GM12891 (cell line): ENCODE data around the gene SUPT20H.

Experiments
- POLR2A ChIP-seq: IDR thresholded peaks from 2 replicates; pipeline ENCODE4 v1.6.1; 2011; ENCODE audit warnings: low read depth, low read length, control low read depth
- POLR2AphosphoS5 ChIP-seq: IDR thresholded peaks from 2 replicates; pipeline ENCODE4 v1.6.1; 2011; ENCODE audit warnings: low read depth, low read length, control low read depth

DNA sequence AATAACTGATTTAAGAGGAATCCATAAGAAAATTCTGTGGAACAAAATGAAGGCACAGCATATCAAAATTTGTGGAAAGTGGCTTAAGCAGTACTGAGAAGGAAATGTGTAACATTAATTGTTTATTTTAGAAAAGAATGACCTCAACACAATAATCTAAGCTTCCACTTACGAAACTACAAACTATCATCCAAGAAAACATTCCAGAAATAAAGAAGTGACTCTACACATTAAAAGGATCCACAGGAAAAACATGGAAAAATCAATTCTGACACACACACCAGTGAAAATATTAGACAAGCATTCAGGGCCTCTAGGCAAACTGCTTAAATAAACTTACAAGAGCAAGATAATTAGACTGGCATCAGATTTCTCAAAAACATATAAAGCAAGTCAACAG lies 44.9 kb downstream of the SUPT20H start:
- TF ChIP-seq POLR2A = no peak
- no peak for TF ChIP-seq POLR2AphosphoS5
